ENCODE results near the gene LMAN2.

The LMAN2 gene

GRCh38 chr5:177303121-177303924 lies 48.1 kb downstream of the LMAN2 start, which contains the start of the genes PRELID1 and RAB24 (continued):
- TF ChIP-seq ZIC2 (tag by site-specific recombination; IDR thresholded peaks at IDR 0.05) (peak; percentile 77), ZNF561 (tag by site-specific recombination; IDR thresholded peaks at IDR 0.05; ENCODE audit: borderline replicate concordance) (no peak; the same call in 1 of the 2 replicates), ZNF391 (tag by site-specific recombination; IDR thresholded peaks at IDR 0.05; ENCODE audit: borderline replicate concordance, low read depth) (peak; percentile 59; the same call in 1 of the 2 replicates), ZNF529 (tag by site-specific recombination; IDR thresholded peaks at IDR 0.05; ENCODE audit: insufficient replicate concordance) (no peak), ZNF76 (tag by site-specific recombination; IDR thresholded peaks at IDR 0.05; ENCODE audit: borderline replicate concordance, low read depth) (no peak; the same call in 1 of the 2 replicates), ZNF785 (tag by site-specific recombination; IDR thresholded peaks at IDR 0.05) (no peak), PRDM10 (tag by site-specific recombination; IDR thresholded peaks at IDR 0.05) (no peak), REPIN1 (tag by site-specific recombination; IDR thresholded peaks at IDR 0.05; ENCODE audit: low read depth) (0 out of 2 replicates have a peak, but pooled peaks have one; percentile 40), ZNF266 (tag by site-specific recombination; IDR thresholded peaks at IDR 0.05; ENCODE audit: low read depth) (no peak), ZNF555 (tag by site-specific recombination; conservative IDR thresholded peaks at IDR 0.05) (no peak), ZNF704 (tag by site-specific recombination; IDR thresholded peaks at IDR 0.05) (no peak), ZNF658 (tag by site-specific recombination; IDR thresholded peaks at IDR 0.05) (no peak), SALL2 (tag by site-specific recombination; IDR thresholded peaks at IDR 0.05; ENCODE audit: borderline replicate concordance) (no peak), KLF8 (tag by site-specific recombination; IDR thresholded peaks at IDR 0.05) (peak; percentile 19; the same call in 1 of the 2 replicates), ZNF112 (tag by site-specific recombination; IDR thresholded peaks at IDR 0.05) (no peak), ZNF354C (tag by site-specific recombination; IDR thresholded peaks at IDR 0.05; ENCODE audit: borderline replicate concordance, low read depth) (no peak), ZNF624 (tag by site-specific recombination; IDR thresholded peaks at IDR 0.05) (no peak), ZEB2 (tag by site-specific recombination; IDR thresholded peaks at IDR 0.05) (peak; percentile 62; the same call in 1 of the 2 replicates), ZNF239 (tag by site-specific recombination; IDR thresholded peaks at IDR 0.05) (no peak), KLF9 (tag by site-specific recombination; IDR thresholded peaks at IDR 0.05; ENCODE audit: low read depth) (peak; percentile 90), ZNF530 (tag by site-specific recombination; IDR thresholded peaks at IDR 0.05; ENCODE audit: low read depth) (no peak), HOXA7 (CRISPR knock-in tag; IDR thresholded peaks at IDR 0.05; ENCODE audit: borderline replicate concordance) (no peak), KLF1 (tag by site-specific recombination; IDR thresholded peaks at IDR 0.05) (no peak; the same call in 1 of the 2 replicates), ATF2 (tag by site-specific recombination; IDR thresholded peaks at IDR 0.05; ENCODE audit: low read depth) (no peak), ZNF654 (tag by site-specific recombination; IDR thresholded peaks at IDR 0.05; ENCODE audit: low read depth) (no peak), ZNF843 (tag by site-specific recombination; IDR thresholded peaks at IDR 0.05) (no peak), EGR2 (tag by site-specific recombination; IDR thresholded peaks at IDR 0.05; ENCODE audit: low read depth) (no peak), KLF10 (tag by site-specific recombination; IDR thresholded peaks at IDR 0.05) (peak; percentile 76; the same call in 1 of the 2 replicates), ZNF670 (tag by site-specific recombination; IDR thresholded peaks at IDR 0.05; ENCODE audit: low read depth) (no peak), ZNF777 (tag by site-specific recombination; IDR thresholded peaks at IDR 0.05; ENCODE audit: borderline replicate concordance) (peak; percentile 64; the same call in 1 of the 2 replicates), SCRT2 (tag by site-specific recombination; IDR thresholded peaks at IDR 0.05) (no peak), ZFP37 (tag by site-specific recombination; IDR thresholded peaks at IDR 0.05) (peak; percentile 73; the same call in 1 of the 2 replicates)
- TF ChIP-seq, protein P1, sequence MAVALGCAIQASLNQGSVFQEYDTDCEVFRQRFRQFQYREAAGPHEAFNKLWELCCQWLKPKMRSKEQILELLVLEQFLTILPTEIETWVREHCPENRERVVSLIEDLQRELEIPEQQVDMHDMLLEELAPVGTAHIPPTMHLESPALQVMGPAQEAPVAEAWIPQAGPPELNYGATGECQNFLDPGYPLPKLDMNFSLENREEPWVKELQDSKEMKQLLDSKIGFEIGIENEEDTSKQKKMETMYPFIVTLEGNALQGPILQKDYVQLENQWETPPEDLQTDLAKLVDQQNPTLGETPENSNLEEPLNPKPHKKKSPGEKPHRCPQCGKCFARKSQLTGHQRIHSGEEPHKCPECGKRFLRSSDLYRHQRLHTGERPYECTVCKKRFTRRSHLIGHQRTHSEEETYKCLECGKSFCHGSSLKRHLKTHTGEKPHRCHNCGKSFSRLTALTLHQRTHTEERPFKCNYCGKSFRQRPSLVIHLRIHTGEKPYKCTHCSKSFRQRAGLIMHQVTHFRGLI (tag by site-specific recombination; IDR thresholded peaks at IDR 0.05), result peak; percentile 30; the same call in 1 of the 2 replicates
